ENCODE results near the gene MBNL2. TPM values are rescaled to one million over a fixed set of nuclear protein-coding genes. Genes with fewer than 3 reads are reported as not detected.

MBNL2 gene
- total and polyA plus RNA-seq, 8 donors: 75.9 to 105 (median 90.5) TPM

DNA sequence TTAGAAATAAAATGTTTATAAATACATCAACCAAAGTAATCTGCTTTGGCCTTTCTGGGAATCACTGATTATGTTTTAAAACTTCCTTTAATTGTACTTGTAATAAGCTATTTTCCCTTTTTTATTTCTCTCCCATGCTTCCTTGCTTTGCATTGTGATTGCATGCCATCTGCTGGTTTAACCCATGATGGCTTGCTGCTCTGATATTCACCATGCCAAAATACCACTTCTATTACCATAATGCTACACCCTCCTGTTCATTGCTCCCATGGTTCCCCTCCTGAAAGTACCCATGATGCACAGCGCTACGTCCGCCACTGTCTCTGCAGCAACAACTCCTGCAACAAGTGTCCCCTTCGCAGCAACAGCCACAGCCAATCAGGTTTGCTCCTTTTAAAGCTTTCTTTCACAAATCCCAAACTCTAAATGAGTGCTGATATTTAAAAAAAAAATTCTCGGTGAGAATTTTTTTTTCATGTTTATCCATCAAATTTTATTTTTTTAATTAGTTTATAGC, 144.1 kb downstream of the MBNL2 start:
- H3K9me3 ChIP-seq: no peaks in the 10 kb centered on the region

DNA sequence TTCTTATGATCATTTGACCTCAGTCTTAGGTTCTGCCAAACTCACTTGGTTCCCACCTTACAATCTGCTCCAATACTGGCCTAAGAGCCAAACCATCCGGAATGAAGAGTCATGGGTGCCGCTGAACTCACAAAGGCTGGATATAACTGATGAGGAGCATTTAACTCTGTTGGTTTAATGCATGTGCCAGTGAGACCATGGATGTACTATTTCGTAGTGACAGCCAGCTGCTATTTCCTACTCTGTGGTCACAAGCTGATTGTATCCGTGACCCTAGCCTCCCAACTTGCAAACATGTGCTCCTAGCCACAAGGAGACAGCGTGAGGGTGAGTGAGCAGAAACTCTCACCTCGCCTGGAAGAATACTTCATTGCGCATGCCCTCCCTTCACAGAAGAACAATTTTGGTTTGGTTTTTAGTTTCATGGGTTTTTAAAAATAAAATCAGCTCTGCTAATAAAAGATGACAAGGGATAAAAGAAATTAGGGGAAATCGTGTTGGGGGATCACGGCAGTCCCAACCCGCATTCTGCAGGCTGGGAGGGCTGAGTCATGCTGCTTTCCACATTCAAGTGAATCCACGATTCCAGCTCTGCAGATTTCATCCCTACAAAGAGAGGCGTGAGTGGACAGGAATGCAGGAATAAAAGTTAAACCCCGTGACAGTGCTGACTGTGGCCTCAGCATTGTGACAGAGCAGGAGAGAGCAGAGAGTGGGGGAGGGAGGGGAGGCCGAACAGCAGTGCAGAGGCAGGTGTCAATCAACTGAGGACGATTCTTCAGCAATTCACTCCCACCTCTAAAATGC, 145.1 kb downstream of the MBNL2 start:
- intact Hi-C loops (cut with DNase I): no loop called here
- Histone ChIP-seq H3K4me3 (no peak overlapping the region), H3K4me1 (peaks cover 19 to 36% of the 10 kb centered on the region in 2 donors), H3K27me3 (no peaks in the 10 kb centered on the region), H3K36me3 (peaks cover 0 to 14% of the 10 kb centered on the region in 2 donors), H3K27ac (peak overlapping the region in 1 of 2 donors; percentile 36), H3K9me3 (no peaks in the 10 kb centered on the region)
- ATAC-seq: peak; percentile 65
- TF ChIP-seq, protein P1, sequence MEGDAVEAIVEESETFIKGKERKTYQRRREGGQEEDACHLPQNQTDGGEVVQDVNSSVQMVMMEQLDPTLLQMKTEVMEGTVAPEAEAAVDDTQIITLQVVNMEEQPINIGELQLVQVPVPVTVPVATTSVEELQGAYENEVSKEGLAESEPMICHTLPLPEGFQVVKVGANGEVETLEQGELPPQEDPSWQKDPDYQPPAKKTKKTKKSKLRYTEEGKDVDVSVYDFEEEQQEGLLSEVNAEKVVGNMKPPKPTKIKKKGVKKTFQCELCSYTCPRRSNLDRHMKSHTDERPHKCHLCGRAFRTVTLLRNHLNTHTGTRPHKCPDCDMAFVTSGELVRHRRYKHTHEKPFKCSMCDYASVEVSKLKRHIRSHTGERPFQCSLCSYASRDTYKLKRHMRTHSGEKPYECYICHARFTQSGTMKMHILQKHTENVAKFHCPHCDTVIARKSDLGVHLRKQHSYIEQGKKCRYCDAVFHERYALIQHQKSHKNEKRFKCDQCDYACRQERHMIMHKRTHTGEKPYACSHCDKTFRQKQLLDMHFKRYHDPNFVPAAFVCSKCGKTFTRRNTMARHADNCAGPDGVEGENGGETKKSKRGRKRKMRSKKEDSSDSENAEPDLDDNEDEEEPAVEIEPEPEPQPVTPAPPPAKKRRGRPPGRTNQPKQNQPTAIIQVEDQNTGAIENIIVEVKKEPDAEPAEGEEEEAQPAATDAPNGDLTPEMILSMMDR (IDR thresholded peaks at IDR 0.05): no peak
- DNase-seq: peak in 1 of 4 donors; percentile 54

More for the DNA sequence above, 144.1 kb downstream of the MBNL2 start:
- Histone ChIP-seq H3K4me3 (no peak overlapping the region), H3K27me3 (no peaks in the 10 kb centered on the region), H3K4me1 (peaks cover 19 to 36% of the 10 kb centered on the region in 2 donors), H3K36me3 (peaks cover 0 to 14% of the 10 kb centered on the region in 2 donors), H3K27ac (no peak overlapping the region)
- TF ChIP-seq, protein P1 (IDR thresholded peaks at IDR 0.05): no peak
- ATAC-seq: no peak
- intact Hi-C loops (cut with DNase I): no loop called here
- DNase-seq: peak in 1 of 4 donors; percentile 56

DNA sequence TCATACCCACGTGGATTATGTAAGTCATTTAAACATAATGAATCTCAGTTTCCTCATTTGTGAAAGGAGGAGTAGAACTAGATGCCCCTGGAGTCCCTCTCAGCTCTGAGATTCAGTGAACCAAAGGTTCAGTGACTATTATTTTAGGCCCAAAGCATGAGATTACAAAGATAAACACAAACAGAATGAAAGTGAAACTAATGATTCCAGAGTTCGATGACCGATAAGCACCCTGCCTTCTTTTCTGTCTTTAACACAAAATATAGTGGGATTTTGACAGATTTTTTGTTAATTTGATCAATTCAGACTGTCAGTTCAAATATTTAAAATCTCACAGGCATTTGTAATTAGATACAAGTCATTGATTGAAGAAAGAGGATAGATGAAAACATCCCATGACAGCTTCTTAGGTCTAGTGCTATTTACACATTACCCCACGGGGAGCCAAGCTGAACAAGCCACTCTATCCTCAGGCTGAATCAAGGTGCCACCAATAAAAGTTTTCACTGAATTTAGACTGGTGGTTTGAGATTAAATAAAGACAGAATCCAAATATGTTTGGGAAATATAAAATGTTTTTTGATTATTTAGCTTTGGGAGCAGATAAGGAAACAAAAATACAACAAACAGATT, 147.2 kb downstream of the MBNL2 start:
- peak overlapping the region; percentile 17 to 35 for H3K4me3 ChIP-seq
- TF ChIP-seq, protein P1 (IDR thresholded peaks at IDR 0.05): no peak
- intact Hi-C loops (cut with DNase I): no loop called here
- H3K27me3 ChIP-seq: no peaks in the 10 kb centered on the region
- ATAC-seq: peak; percentile 12
- H3K36me3 ChIP-seq: peaks cover 0 to 8% of the 10 kb centered on the region in 2 donors
- no peaks in the 10 kb centered on the region for H3K9me3 ChIP-seq
- peaks cover 19 to 36% of the 10 kb centered on the region in 2 donors for H3K4me1 ChIP-seq
- peak overlapping the region; percentile 49 to 66 for H3K27ac ChIP-seq
- no peak for DNase-seq

DNA sequence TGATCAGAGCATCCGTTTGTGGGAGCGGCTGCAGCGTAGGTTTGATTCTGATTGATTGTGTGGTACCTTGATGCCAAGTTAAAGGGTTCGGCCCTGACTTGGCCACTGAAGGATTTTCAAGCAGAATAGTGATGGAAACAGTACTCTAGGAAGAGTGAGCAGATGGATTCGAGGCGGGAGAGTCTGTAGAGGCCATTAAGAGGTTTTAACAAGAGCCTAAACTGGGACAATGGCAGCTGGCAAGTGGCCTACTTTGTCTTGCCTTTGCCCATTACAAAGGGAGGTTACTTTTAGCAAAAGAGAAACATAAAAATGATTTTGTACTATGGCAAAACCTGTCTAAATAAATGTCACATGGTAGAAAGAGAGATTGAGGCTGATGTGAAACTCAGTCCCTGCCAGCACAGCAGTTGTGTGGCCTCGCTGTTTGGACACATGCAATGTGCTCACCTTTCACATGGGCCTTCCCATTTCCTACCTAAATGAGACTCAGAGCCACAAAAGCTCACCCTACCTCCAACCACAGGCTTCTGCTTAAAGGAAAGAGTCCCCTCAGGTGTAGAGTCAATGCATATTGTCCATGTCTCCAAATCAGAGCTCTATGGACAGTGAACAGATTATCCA, 149.5 kb downstream of the MBNL2 start:
- no peaks in the 10 kb centered on the region for H3K27me3 ChIP-seq
- H3K4me3 ChIP-seq: no peak overlapping the region
- intact Hi-C loops (cut with DNase I): no loop called here
- H3K4me1 ChIP-seq: peaks cover 19 to 29% of the 10 kb centered on the region in 2 donors
- H3K36me3 ChIP-seq: peaks cover 0 to 10% of the 10 kb centered on the region in 2 donors
- DNase-seq: no peak
- no peak for ATAC-seq
- no peak overlapping the region for H3K27ac ChIP-seq
- no peaks in the 10 kb centered on the region for H3K9me3 ChIP-seq
- TF ChIP-seq, protein P1 (IDR thresholded peaks at IDR 0.05): no peak
